K562 (cell line): ENCODE data around the gene C11orf52. TPM values are rescaled to one million over a fixed set of nuclear protein-coding genes. Genes with fewer than 3 reads are reported as not detected.
A peak's percentile ranks its signal among the peaks of the same experiment; 100 is the strongest.

Experiments
- ATAC-seq: fragments of 200-7000 bp; cut with Tn5 transposase; 3 replicates; pipeline ENCODE4 v1.9.1; 2020; ENCODE audit warnings: moderate library complexity
- BruUV-seq: library from RNA; stranded (reverse); fragments of 400-500 nt; replicated peaks from 2 replicates; lab custom pipeline; 2021; lab: Mats Ljungman, UMichigan
- CTCF ChIA-PET: fragments of 300-600 bp; formaldehyde crosslinking; extraction: SDS; loops from one replicate; lab custom pipeline; 2021; ENCODE audit warnings: low intra/inter-chr PET ratio; lab: Yijun Ruan, JAX
- POLR2A ChIA-PET: fragments of 300-600, 350-650 bp; sonication (Branson Sonifier 250); formaldehyde crosslinking; extraction: SDS; loops from one replicate; lab custom pipeline; 2021; ENCODE audit warnings: antibody characterized with exemption, inconsistent platforms; lab: Yijun Ruan, JAX
- DNase-seq, 4 experiments: peaks; one replicate each; pipeline versions ENCODE4 v3.0.0 to v3.0.0-alpha.2; 2011 to 2018; ENCODE audit warnings: low spot score in 3 of 4, mixed read lengths in 3 of 4; ENCODE audit errors: extremely low read depth in 1 of 4
- FAIRE-seq: peaks from 2 replicates; lab custom pipeline; 2011; peaks lifted over from hg19 to GRCh38; lab: Jason Lieb, UNC
- H2AFZ ChIP-seq: 2 replicates; pipeline ENCODE4 v1.6.0; 2011; ENCODE audit warnings: low read depth, low read length, control low read depth, inconsistent platforms
- H3K27ac ChIP-seq: fragments of 200-600 bp; 3 replicates; pipeline ENCODE4 v1.8.0; 2011; ENCODE audit warnings: low read depth, mild to moderate bottlenecking, control low read depth, inconsistent platforms, low read length, moderate library complexity, mixed read lengths; ENCODE audit errors: extremely low read depth
- H3K27me3 ChIP-seq, 2 experiments: fragments of 300-600 bp in 1 of 2; 2 replicates in 1 of 2; 3 replicates in 1 of 2; pipeline versions ENCODE4 v1.6.0 to v1.8.0; 2011; ENCODE audit warnings: inconsistent platforms in 2 of 2, low read length in 2 of 2, mild to moderate bottlenecking in 1 of 2, mixed read lengths in 1 of 2, moderate library complexity in 1 of 2; ENCODE audit not compliant: control insufficient read depth in 2 of 2, insufficient read depth in 2 of 2
- H3K36me3 ChIP-seq: fragments of 300-600 bp; 3 replicates; pipeline ENCODE4 v1.8.0; 2011; ENCODE audit warnings: mild to moderate bottlenecking, low read length, inconsistent platforms; ENCODE audit not compliant: control insufficient read depth, insufficient read depth
- H3K4me1 ChIP-seq, 2 experiments: fragments of 200-600 bp in 1 of 2; replicated peaks in 1 of 2; 2 replicates in 1 of 2; 3 replicates in 1 of 2; pipeline versions ENCODE4 v1.5.1 to v1.8.0; 2011; ENCODE audit warnings: inconsistent platforms in 2 of 2, low read length in 2 of 2, mild to moderate bottlenecking in 1 of 2, mixed read lengths in 1 of 2, moderate library complexity in 1 of 2; ENCODE audit not compliant: control insufficient read depth in 2 of 2, insufficient read depth in 2 of 2
- H3K4me2 ChIP-seq: 2 replicates; pipeline ENCODE4 v1.6.1; 2011; ENCODE audit warnings: low read length, control low read depth, inconsistent platforms, mixed read lengths; ENCODE audit not compliant: insufficient read depth
- H3K4me3 ChIP-seq: fragments of 200-600 bp; sonication (generic), shearing (Covaris generic); 2 replicates; pipeline ENCODE4 v1.5.1; 2016; ENCODE audit warnings: control low read depth, inconsistent platforms
- H3K79me2 ChIP-seq: fragments of 200-600 bp; 3 replicates; pipeline ENCODE4 v1.8.0; 2011; ENCODE audit warnings: low read length, inconsistent platforms; ENCODE audit not compliant: control insufficient read depth, insufficient read depth
- H3K9ac ChIP-seq, 2 experiments: 2 replicates each; pipeline versions ENCODE4 v1.6.0 to v1.6.1; 2011; ENCODE audit warnings: low read depth in 2 of 2, low read length in 2 of 2, control low read depth in 1 of 2, inconsistent platforms in 1 of 2, mild to moderate bottlenecking in 1 of 2, mixed read lengths in 1 of 2; ENCODE audit not compliant: insufficient read depth in 1 of 2
- H3K9me1 ChIP-seq: one replicate; pipeline ENCODE4 v1.6.0; 2011; ENCODE audit warnings: inconsistent platforms, mild to moderate bottlenecking, low read length, moderate library complexity; ENCODE audit not compliant: control insufficient read depth, insufficient read depth
- H3K9me3 ChIP-seq: replicated peaks from 2 replicates; pipeline ENCODE4 v1.5.1; 2011; ENCODE audit warnings: low read depth, low read length, inconsistent platforms; ENCODE audit not compliant: control insufficient read depth, insufficient read depth
- H4K20me1 ChIP-seq: replicated peaks from 2 replicates; pipeline ENCODE4 v1.6.1; 2011; ENCODE audit warnings: low read length, inconsistent platforms, mixed read lengths; ENCODE audit not compliant: control insufficient read depth, insufficient read depth
- BRF2 ChIP-seq: IDR thresholded peaks from 3 replicates; pipeline ENCODE4 v1.6.1; 2011; ENCODE audit warnings: borderline replicate concordance, mild to moderate bottlenecking; ENCODE audit not compliant: insufficient read length, insufficient read depth
- CREM ChIP-seq: IDR thresholded peaks from 2 replicates; pipeline ENCODE4 v1.6.1; 2014; ENCODE audit warnings: antibody characterized with exemption, low read depth
- HDAC1 ChIP-seq, 2 experiments: fragments of 450-650 bp; IDR thresholded peaks; 2 replicates each; pipeline ENCODE4 v1.6.1; 2016 to 2017; ENCODE audit warnings: inconsistent platforms in 1 of 2, mild to moderate bottlenecking in 1 of 2, moderate library complexity in 1 of 2
- HDAC2 ChIP-seq: fragments of 450-650 bp; IDR thresholded peaks from 2 replicates; pipeline ENCODE4 v1.6.1; 2016; ENCODE audit warnings: mild to moderate bottlenecking
- NKRF ChIP-seq: fragments of 450-650 bp; IDR thresholded peaks from 2 replicates; pipeline ENCODE4 v1.6.1; 2016; ENCODE audit warnings: borderline replicate concordance
- NONO ChIP-seq, 2 experiments: fragments of 200-400 bp in 1 of 2; fragments of 450-650 bp in 1 of 2; formaldehyde crosslinking in 1 of 2; IDR thresholded peaks; 2 replicates each; pipeline ENCODE4 v1.6.1; 2017; ENCODE audit warnings: low read depth in 2 of 2, mild to moderate bottlenecking in 2 of 2, moderate library complexity in 2 of 2, low read length in 1 of 2
- PRDM10 ChIP-seq: fragments of 450-650 bp; IDR thresholded peaks from 2 replicates; pipeline ENCODE4 v1.6.1; 2018; ENCODE audit not compliant: partially characterized antibody
- RBM39 ChIP-seq: fragments of 200-400 bp; formaldehyde crosslinking; optimal IDR thresholded peaks from 2 replicates; pipeline ENCODE3; 2018; ENCODE audit warnings: low read depth, low read length
- SMAD3 ChIP-seq: fragments of 450-650 bp; formaldehyde crosslinking; conservative IDR thresholded peaks from 2 replicates; pipeline ENCODE4 v1.4.0; 2020; ENCODE audit warnings: mild to moderate bottlenecking
- SMARCA5 ChIP-seq: fragments of 450-650 bp; IDR thresholded peaks from 2 replicates; pipeline ENCODE4 v1.6.1; 2016
- TAF7 ChIP-seq: fragments of 450-650 bp; IDR thresholded peaks from 2 replicates; pipeline ENCODE4 v1.6.1; 2016; ENCODE audit warnings: missing genetic modification characterization, missing compliant biosample characterization
- TEAD4 ChIP-seq, 2 experiments: sonication (generic) in 1 of 2; formaldehyde crosslinking in 1 of 2; IDR thresholded peaks; 2 replicates each; pipeline versions ENCODE4 v1.6.1 to v1.8.0; 2012 to 2022; ENCODE audit warnings: borderline replicate concordance in 1 of 2, inconsistent platforms in 1 of 2, low read length in 1 of 2, mild to moderate bottlenecking in 1 of 2, missing genetic modification reagents in 1 of 2
- WGBS: fragments of 100-300 bp; shearing (Covaris generic); methylation state at CpG from one replicate; pipeline ENCODE4 v1.1.6; 2016; ENCODE audit warnings: low coverage, mixed read lengths; ENCODE audit not compliant: insufficient coverage; ENCODE audit errors: missing lambda C conversion rate; 5-methylcytosine and 5-hydroxymethylcytosine counted together
- in situ Hi-C: fragments of 300-500 bp; cut with MboI; formaldehyde crosslinking; loops from 4 replicates; pipeline ENCODE4 v1.15.0; 2018; ENCODE audit warnings: inconsistent platforms, mixed read lengths
- intact Hi-C: fragments of 100-400 bp; cut with micrococcal nuclease; formaldehyde crosslinking; loops from 2 replicates; pipeline ENCODE4 v1.14.2; 2022
- polyA plus RNA-seq, 8 experiments: library from polyadenylated mRNA; depleted of rRNA in 4 of 8; stranded (reverse) in 5 of 8; unstranded in 3 of 8; fragments of >200 nt; fragmentation: Nextera tagmentation in 2 of 8; fragmentation: Illumina TruSeq in 1 of 8; extraction: Ambion mirVana in 2 of 8; extraction: Trizol in 1 of 8; gene quantifications; 2 replicates each; pipeline versions ENCODE4 v1.2.1 to v1.2.3, GENCODE V29; 2011 to 2014; ENCODE audit warnings: inconsistent platforms in 1 of 8, missing spikeins in 1 of 8
- total RNA-seq, 7 experiments: library from RNA; depleted of rRNA in 6 of 7; stranded (reverse); fragments of >200 nt in 6 of 7; fragmentation: Illumina TruSeq in 2 of 7; extraction: Trizol in 2 of 7; gene quantifications; 2 replicates each; pipeline versions ENCODE4 v1.2.1 to v1.2.3, GENCODE V29; 2011 to 2021; ENCODE audit warnings: low replicate concordance in 1 of 7

The C11orf52 gene
- total and polyA plus RNA-seq, 9 of the 15 experiments (the other 6 are each of a cell fraction or from before 2014, with no cell fraction given), result 0.29 to 2.9 (median 1.0) TPM

- Histone ChIP-seq H2AFZ (peak overlapping the region; percentile 99), H3K36me3 (peaks cover 13% of the 10 kb centered on the region; the same call in 2 of the 3 replicates), H3K9me3 (no peaks in the 10 kb centered on the region), H4K20me1 (no peaks in the 10 kb centered on the region), H3K9ac (peak overlapping the region; percentile 86 to 94), H3K27me3 (no peaks in the 10 kb centered on the region), H3K79me2 (peaks cover 8% of the 10 kb centered on the region), H3K4me1 (peaks cover 10 to 21% of the 10 kb centered on the region in 2 experiments; a peak in 4 of 5 replicates), H3K27ac (peak overlapping the region; percentile 95), H3K4me2 (peak overlapping the region; percentile 96), H3K4me3 (peak overlapping the region; percentile 62), H3K9me1 (no peaks in the 10 kb centered on the region)
- ATAC-seq (no peak; the same call in 1 of the 3 replicates), FAIRE-seq (no peak), DNase-seq (no peak)
- ChIA-PET POLR2A (interaction anchor here (0.6 to 1.5 kb wide), 4 partner anchors 16 to 103 kb away, joined by 3 to 5 read pairs (median 3); no protein-coding TSS in a partner anchor), CTCF (interaction anchor here (0.6 to 2.2 kb wide), 4 partner anchors 101 to 344 kb away, joined by 3 to 26 read pairs (median 5); no protein-coding TSS in a partner anchor)
- in situ Hi-C loops, result loop anchor here (5.0 kb wide), 1 partner anchor 109 kb away; no protein-coding TSS in a partner anchor
- intact Hi-C loops, result loop anchor here (2.0 to 5.0 kb wide), 4 partner anchors 34 to 404 kb away; partner anchors contain the start of genes BCO2, CRYAB, HSPB2 and SDHD
- WGBS, result under 1% methylated on average over 13 of the region's 13 CpGs
- BruUV-seq, result TSS peak; percentile 79
- TF ChIP-seq SMAD3, result no peak
- peak; percentile 89 for TF ChIP-seq NKRF
- TF ChIP-seq CREM, result no peak
- TF ChIP-seq HDAC2, result peak; percentile 69
- 0 out of 2 replicates have a peak, but pooled peaks have one; percentile 1 for TF ChIP-seq TEAD4 (IDR thresholded peaks at IDR 0.05; ENCODE audit: low read length)
- TF ChIP-seq TEAD4 (CRISPR knock-in tag; IDR thresholded peaks at IDR 0.05; ENCODE audit: borderline replicate concordance), result no peak
- TF ChIP-seq SMARCA5, result 0 out of 2 replicates have a peak, but pooled peaks have one; percentile 45
- TF ChIP-seq NONO (IDR thresholded peaks at IDR 0.05; ENCODE audit: low read depth in 2 of 2, low read length in 1 of 2), result peak in 1 of 2 experiments; percentile 94; a peak in 2 of 4 replicates
- no peak for TF ChIP-seq BRF2
- peak; percentile 99 for TF ChIP-seq PRDM10
- no peak for TF ChIP-seq RBM39
- 0 out of 2 replicates have a peak, but pooled peaks have one; percentile 9 for TF ChIP-seq TAF7 (tag)
- TF ChIP-seq HDAC1 (IDR thresholded peaks at IDR 0.05), result peak; percentile 38 to 87; a peak in 2 of 4 replicates
Observed at GRCh38 chr11:111878385-111878848, 40.3 kb upstream of the C11orf52 start.
